ENCODE results near the gene TXNRD2. TPM values are rescaled to one million over a fixed set of nuclear protein-coding genes. Genes with fewer than 3 reads are reported as not detected.

Gene TXNRD2
- total and polyA plus RNA-seq, 10 of the 15 experiments (the other 5 are each of a cell fraction or from before 2014, with no cell fraction given) = 1.6 to 26.0 (median 13.9) TPM

- Histone ChIP-seq H2AFZ (ENCODE audit: control insufficient read depth, low read depth, low read length) (no peak overlapping the region), H3K79me2 (ENCODE audit: control insufficient read depth, insufficient read depth, low read length) (no peaks in the 10 kb centered on the region), H3K4me1 (ENCODE audit: control insufficient read depth, insufficient read depth, low read length) (no peaks in the 10 kb centered on the region), H3K4me3 (no peak overlapping the region), H4K20me1 (ENCODE audit: control insufficient read depth, insufficient read depth) (no peaks in the 10 kb centered on the region), H3K4me2 (ENCODE audit: control insufficient read depth, insufficient read depth) (no peak overlapping the region), H3K27ac (ENCODE audit: control insufficient read depth, insufficient read depth) (no peak overlapping the region), H3K27me3 (replicated peaks in 1 of 2; ENCODE audit: control insufficient read depth in 2 of 2, insufficient read depth in 2 of 2, low read length in 1 of 2) (no peaks in the 10 kb centered on the region), H3K36me3 (ENCODE audit: control insufficient read depth in 2 of 2, insufficient read depth in 2 of 2, low read length in 1 of 2) (peaks cover 0 to 2% of the 10 kb centered on the region in 2 experiments; a peak in 2 of 4 replicates), H3K9me3 (replicated peaks; ENCODE audit: control insufficient read depth, insufficient read depth, low read length) (no peaks in the 10 kb centered on the region), H3K9ac (ENCODE audit: control insufficient read depth, insufficient read depth, low read length) (no peak overlapping the region)
- in situ Hi-C loops (cut with MboI) = no loop called here
- ChIA-PET SMC1A (ENCODE audit: uncharacterized antibody, unreplicated experiment) (interaction anchor here (0.6 kb wide), 1 partner anchor 44 kb away, joined by 3 read pairs; no protein-coding TSS in a partner anchor), CTCF (interaction anchor here (0.7 to 1.4 kb wide), 5 partner anchors 42 to 156 kb away, joined by 3 to 5 read pairs (median 3); no protein-coding TSS in a partner anchor), RAD21 (ENCODE audit: unreplicated experiment) (interaction anchor here (0.6 kb wide), 1 partner anchor 39 kb away, joined by 3 read pairs; no protein-coding TSS in a partner anchor), POLR2A (no interaction called here)
- DNase-seq (ENCODE audit: low read depth, low spot score) (no peak), FAIRE-seq (no peak), ATAC-seq (peak; percentile 88)
- intact Hi-C loops (cut with micrococcal nuclease; ENCODE audit: unreplicated experiment) = loop anchor here (1.0 to 5.0 kb wide), 3 partner anchors 42 to 147 kb away; partner anchors contain the start of genes RANBP1 and TRMT2A
- BruUV-seq (replicated peaks) = no TSS peak
- 47% methylated on average over 25 of the region's 25 CpGs for WGBS (ENCODE audit: insufficient coverage, insufficient replicate concordance, low lambda C conversion rate, missing lambda C conversion rate)
- TF ChIP-seq SMC3 (IDR thresholded peaks at IDR 0.05; ENCODE audit: borderline replicate concordance, low read length) (peak; percentile 78; the same call in 1 of the 2 replicates), POLR2A (IDR thresholded peaks at IDR 0.05; ENCODE audit: low read depth, low read length) (peak; percentile 45), ZNF207 (IDR thresholded peaks at IDR 0.05; ENCODE audit: borderline replicate concordance) (no peak), CREB1 (IDR thresholded peaks at IDR 0.05; ENCODE audit: low read depth) (no peak), CTCF (IDR thresholded peaks at IDR 0.05 in 2 of 3, conservative IDR thresholded peaks at IDR 0.05 in 1 of 3; ENCODE audit: control insufficient read depth in 2 of 3, extremely low read depth in 1 of 3, insufficient read depth in 1 of 3, low read depth in 3 of 3, low read length in 3 of 3) (peak; percentile 88 to 99 (median 89)), MAX (IDR thresholded peaks at IDR 0.05; ENCODE audit: low read depth, low read length) (no peak), YBX1 (IDR thresholded peaks at IDR 0.05) (no peak), ZNF24 (IDR thresholded peaks at IDR 0.05) (no peak), ZBTB33 (IDR thresholded peaks at IDR 0.05) (no peak), E2F4 (IDR thresholded peaks at IDR 0.05; ENCODE audit: low read depth, low read length) (no peak)
- TF ChIP-seq, protein P1, sequence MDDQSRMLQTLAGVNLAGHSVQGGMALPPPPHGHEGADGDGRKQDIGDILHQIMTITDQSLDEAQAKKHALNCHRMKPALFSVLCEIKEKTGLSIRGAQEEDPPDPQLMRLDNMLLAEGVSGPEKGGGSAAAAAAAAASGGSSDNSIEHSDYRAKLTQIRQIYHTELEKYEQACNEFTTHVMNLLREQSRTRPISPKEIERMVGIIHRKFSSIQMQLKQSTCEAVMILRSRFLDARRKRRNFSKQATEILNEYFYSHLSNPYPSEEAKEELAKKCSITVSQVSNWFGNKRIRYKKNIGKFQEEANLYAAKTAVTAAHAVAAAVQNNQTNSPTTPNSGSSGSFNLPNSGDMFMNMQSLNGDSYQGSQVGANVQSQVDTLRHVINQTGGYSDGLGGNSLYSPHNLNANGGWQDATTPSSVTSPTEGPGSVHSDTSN (IDR thresholded peaks at IDR 0.05; ENCODE audit: insufficient replicate concordance, low read depth, low read length) = no peak
- TF ChIP-seq, protein P2, sequence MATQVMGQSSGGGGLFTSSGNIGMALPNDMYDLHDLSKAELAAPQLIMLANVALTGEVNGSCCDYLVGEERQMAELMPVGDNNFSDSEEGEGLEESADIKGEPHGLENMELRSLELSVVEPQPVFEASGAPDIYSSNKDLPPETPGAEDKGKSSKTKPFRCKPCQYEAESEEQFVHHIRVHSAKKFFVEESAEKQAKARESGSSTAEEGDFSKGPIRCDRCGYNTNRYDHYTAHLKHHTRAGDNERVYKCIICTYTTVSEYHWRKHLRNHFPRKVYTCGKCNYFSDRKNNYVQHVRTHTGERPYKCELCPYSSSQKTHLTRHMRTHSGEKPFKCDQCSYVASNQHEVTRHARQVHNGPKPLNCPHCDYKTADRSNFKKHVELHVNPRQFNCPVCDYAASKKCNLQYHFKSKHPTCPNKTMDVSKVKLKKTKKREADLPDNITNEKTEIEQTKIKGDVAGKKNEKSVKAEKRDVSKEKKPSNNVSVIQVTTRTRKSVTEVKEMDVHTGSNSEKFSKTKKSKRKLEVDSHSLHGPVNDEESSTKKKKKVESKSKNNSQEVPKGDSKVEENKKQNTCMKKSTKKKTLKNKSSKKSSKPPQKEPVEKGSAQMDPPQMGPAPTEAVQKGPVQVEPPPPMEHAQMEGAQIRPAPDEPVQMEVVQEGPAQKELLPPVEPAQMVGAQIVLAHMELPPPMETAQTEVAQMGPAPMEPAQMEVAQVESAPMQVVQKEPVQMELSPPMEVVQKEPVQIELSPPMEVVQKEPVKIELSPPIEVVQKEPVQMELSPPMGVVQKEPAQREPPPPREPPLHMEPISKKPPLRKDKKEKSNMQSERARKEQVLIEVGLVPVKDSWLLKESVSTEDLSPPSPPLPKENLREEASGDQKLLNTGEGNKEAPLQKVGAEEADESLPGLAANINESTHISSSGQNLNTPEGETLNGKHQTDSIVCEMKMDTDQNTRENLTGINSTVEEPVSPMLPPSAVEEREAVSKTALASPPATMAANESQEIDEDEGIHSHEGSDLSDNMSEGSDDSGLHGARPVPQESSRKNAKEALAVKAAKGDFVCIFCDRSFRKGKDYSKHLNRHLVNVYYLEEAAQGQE (IDR thresholded peaks at IDR 0.05; ENCODE audit: low read depth, low read length) = no peak
These were observed 29.1 kb upstream of the TXNRD2 start for GRCh38 chr22:19970479-19971275.
